ACHN (cell line): Measurements from ENCODE around the gene AKAP7.
A peak's percentile ranks its signal among the peaks of the same experiment; 100 is the strongest.
"Not testable (repeated sequence)": the region's sequence is repeated elsewhere in the genome, so short reads cannot be mapped to it uniquely, and the experiment has no call there.

Experiments
- DNase-seq: peaks from one replicate; pipeline ENCODE4 v3.0.0-alpha.2; 2015
- in situ Hi-C: cut with HindIII; loops from 2 replicates; pipeline ENCODE4 v1.10.0; 2017; ENCODE audit warnings: low sequenced_read_pairs, low pct_ligation_motif_present, low pct_unique_long_range_greater_than_20kb

The AKAP7 gene

DNA sequence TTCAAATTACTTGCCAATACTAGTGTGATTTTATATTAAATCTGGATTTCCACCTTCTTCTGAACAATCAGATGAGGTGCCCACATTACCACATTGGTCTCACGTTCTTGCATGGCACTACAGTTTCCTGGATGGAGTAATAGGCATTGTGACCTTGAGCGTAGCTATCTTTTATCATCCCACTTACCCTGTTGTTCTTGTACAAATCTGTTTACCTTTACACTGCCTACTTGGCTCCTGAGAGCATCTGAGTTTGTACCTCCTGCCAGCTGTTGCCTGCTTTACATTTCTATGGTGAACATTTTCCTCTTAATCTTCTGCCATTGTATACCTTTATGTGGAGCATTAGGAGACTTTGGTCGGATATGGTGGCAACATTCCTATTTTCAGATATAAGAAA lies 90.7 kb downstream of the AKAP7 start:
- DNase-seq = no peak
- in situ Hi-C loops = no loop called here

DNA sequence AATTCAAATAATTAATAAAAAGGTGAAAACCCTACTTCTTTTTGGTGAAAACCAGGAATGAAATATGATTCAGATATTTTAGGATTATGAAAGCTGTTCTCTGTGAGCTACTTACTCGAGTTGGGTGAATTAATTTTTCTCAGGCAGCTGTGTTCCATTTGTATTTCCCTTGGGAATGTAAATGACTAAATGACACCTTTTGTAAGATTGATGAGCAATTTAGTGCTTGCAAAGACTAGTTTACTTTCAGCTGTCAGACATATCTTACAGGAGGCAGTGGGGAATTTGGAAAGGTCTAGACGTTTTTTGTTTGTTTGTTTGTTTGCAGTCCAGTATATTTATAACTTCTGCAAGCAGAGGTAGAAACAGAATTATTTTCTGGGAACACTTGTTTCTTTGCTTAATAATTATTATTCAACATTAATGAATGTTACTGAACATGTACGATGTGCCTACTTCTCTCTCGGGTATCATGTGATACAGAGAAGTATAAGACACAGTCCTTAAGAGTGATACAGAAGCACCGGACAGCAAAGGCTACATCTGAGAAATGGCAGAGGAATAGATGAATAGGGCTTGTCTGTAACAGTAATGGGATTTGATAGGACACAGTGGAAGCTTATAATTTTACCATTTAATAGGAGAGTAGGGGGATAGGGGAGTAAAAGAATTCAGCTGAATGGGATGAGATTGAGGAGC lies 91.3 kb downstream of the AKAP7 start:
- in situ Hi-C loops = no loop called here
- DNase-seq = no peak

DNA sequence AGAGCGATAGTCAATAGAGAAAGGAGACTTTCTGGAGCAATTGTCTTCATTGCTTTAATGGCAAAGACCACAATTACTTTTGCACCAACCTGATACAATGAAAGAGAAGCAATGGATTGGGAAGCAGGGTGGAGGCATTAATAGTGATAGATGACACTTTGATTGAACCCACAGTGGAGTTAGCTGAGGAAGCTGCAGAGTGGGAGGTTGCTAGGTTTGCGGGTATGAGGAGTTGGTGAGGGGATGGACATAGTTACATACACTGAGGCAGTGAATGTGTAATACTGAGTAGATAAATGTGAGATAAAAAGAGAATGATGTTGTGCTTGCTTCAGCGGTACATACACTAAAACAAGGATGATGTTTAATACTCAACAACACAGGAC lies 91.9 kb downstream of the AKAP7 start:
- in situ Hi-C loops = no loop called here
- no peak for DNase-seq

DNA sequence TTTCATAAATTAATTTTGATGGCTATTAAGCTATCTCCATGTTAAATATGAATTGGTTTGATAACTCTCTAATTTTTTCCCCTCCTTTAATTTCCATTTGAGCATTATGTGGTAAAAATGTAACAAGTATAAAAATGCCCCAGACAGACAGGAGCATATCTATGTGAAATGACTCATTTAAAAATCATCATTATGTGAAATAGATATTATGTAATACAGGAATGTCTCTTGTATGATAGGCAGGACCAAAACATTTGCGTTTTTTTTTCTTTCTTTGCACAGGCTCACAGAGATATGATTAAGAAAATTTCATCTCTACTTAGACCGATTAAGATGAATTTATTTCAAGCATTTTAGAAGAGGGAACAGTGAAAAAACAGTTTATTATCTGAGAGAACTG lies 95.8 kb downstream of the AKAP7 start:
- no peak for DNase-seq
- in situ Hi-C loops = no loop called here

DNA sequence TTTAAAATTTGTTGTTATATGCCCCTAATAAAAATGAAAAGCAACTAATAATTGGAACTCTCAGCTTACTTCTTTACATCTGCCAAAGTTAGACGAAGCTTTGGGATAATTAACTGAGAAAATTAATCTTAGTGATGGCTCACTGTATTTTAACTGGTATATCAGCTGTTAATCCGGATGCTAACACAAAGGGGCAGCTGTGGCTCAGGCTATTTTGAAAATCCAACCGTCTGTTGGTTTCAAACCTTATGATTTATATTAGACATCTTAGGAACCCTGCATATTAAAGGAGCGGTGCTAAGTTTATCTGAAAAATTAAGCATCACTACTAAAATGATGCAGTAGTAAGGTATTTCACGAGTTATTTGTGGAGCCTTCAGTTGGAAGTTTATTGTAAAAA lies 96.6 kb downstream of the AKAP7 start:
- no peak for DNase-seq
- in situ Hi-C loops = no loop called here

DNA sequence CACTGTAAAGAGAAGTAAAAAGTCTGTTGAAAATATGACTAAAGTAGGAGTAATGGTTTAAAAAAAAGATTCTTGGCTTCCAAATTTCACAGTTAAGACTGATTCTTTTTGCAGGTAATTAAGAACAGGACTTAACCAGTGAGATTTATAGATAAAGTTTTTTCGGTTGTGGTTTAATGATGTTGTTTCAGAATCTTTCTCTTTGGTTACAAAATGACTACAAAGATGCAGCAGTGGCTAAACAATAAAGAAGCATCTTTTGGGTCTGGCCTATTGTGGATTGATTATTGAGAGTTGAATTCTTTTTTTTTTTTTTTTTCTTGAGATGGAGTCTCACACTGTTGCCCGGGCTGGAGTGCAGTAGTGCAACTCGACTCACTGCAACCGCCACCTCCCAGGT lies 109.7 kb downstream of the AKAP7 start:
- no peak for DNase-seq
- in situ Hi-C loops = no loop called here

DNA sequence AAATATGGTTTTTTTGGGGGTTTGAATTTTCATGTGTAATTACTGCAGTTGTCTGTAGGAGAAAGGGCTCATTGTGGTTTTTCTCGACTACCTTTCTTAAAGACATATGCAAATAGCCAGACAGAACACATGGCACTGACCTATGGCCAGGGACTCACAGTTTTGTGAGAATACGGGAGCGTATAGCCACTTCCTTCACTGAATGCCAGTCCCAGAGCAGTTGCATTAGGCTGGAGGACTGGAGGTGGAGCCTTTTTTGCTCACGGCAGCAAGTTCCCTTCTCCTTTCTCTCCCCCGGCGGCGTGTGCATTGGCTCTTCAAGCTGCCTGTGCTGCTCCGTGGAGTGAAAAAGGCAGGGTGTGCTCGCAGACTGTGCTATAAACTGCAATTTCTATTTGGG lies 114.9 kb downstream of the AKAP7 start:
- in situ Hi-C loops = no loop called here
- DNase-seq = peak; percentile 63

DNA sequence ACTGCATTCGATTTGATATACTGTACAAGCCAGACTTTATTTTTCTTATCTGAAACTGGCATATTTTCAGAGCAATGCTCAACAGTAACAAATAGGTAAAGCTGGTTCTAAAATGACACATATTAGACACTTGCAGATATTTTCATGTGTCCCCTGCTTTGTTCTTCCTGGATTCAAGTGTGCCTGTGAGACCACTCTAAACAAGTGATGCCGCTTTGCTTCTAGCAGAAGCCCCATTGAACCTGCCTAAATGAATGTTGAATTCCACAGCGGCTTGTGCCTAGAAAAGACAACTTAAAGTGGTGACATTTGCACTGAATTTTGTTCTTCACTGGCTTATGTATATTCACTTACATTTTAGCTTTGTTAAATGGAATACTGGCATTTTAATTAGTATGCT lies 115.7 kb downstream of the AKAP7 start:
- no peak for DNase-seq
- in situ Hi-C loops = no loop called here

DNA sequence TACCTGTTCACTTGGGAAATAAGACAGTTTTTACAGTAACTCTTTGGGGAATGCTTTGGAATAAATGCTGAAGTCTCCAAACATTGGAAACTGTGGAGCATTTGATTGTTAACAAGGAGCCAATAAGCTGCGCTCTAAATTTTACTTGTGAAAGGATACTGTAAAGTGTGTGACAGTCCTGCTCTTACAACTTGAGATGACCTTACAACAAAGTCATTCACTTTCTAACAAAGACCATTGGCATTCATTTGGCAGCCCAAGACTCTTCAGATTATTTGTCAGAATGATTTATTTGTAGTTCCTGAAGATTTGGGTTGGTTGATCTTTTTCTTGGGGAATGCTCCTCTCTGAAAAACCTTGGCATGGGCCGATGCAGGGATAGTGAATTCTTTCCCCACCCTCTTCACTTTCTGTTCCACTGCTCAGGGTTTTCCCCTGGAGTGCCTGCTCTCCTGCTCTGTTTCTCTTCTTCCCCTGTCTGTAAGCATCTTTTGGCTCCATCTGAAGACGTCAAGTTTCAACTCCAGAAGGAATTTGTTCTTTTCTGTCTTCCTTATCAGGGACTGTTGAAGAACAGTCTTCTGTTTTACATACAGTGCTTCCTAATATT lies 116.4 kb downstream of the AKAP7 start:
- no peak for DNase-seq
- in situ Hi-C loops = no loop called here

DNA sequence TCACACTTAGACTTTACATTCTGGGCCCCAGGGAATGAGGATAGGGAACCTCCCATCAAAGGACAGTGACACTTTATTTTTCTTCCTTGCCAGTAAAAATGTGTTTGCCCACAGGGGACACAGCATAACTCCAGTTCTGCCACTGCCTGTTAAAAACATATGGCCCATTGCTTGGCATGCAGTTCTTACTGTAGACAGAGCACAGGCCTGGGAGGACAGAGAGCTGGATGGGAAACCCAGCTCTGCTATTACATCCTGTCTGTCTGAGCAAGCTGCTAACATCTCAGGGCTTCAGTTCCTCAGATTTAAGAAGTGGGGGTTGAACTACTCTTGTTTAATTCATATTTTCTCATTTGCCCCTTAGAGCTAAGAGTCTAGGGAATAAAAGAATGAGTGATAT lies 120.2 kb downstream of the AKAP7 start:
- in situ Hi-C loops = no loop called here

DNA sequence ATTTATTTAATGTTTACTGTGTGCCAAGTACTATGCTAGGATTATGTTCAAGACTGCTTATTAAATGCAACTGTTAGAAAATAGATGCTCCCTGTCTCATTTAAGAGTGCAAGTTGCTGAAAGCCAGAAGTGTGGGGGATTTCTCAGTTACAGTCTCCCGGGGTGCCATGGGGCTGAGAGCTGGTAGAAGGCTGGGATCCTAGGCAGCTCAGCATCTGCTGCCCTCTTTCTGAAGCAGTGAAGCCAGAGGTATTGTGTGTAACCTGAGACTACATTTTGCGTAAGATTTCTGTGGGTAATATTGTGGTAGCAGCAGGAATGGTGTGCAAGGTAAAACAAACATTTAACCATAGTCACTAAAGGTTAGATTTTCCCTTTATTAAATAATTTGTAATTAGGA lies 120.6 kb downstream of the AKAP7 start:
- in situ Hi-C loops = no loop called here
- no peak for DNase-seq

More for the DNA sequence above, 120.2 kb downstream of the AKAP7 start:
- no peak for DNase-seq

DNA sequence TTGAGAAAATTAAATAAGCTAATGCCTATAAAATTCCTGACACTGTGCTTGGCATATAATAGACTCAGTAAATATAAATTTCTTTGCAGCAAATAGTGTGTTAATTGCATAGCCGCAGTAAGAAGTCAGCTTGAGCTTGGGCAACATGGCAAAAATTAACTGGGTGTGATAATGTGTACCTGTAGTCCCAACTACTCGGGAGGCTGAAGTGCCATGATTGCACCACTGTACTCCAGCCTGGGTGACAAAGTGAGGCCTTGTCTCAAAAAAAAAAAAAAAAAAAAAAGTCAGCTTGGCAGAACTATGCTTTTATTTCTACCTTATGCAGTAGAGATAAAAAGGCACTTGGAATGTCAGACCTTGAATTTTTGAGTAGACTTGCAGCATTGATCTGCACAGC lies 121.8 kb downstream of the AKAP7 start:
- in situ Hi-C loops = no loop called here
- DNase-seq = no peak

DNA sequence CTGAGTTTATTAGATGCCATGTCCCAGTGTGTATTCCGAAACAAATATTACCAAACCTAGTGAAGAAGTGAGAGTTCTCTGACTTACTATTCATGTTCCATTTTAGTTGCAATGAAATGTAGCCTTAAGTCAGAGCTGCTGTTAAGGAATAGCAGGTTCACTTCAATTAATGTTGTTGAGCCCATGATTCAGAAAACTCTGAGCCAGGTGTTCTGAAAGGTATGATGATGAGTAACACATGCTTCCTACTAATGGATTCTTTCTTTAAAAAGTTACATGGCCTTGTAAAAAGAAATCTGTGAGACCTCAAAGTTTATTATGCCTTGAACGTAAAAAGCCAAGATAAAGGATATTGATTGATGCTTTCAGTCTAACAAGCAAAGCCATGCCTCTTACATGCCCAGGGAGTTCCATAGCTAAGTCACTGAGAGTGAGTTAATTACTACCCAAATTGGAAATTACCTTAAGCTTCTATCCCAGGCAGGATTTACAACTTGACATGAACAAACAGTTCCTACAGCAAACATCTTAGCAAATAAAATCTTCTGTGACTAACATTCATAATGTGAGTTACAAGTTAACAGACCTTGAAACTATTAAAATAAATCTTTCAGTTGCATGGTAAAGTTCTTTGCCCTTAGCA lies 122.9 kb downstream of the AKAP7 start:
- in situ Hi-C loops = no loop called here
- peak; percentile 30 for DNase-seq

DNA sequence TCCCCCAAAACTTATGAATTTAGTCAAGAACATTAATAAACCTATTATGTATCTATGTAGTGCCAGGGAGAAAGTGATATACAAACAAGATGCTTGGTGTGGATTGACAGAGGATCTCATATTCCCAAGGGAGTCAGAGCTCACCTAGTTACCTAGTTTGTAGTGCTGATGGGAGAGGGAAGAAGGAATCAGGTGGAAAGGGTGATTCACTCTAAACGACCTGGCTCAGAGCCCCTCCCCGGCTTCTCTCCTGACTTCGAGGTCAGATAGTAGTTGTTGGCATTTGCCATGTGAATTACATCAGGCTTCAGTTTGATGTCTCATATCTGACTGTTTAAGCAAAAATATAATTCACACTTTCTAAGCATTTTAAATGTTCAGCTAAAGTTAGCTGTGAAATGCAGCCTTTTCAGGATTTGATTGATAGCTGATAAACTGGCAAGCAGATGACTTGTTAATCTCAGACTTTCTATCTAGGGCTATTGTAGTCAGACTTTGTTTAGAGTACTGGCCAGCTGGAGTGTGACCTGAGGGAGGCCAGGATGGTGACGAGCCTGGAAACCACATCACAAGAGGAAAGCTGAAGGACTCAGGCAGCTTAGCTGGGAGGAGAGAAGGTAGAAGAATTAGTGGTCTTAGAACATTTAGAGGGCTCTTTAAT lies 123.7 kb downstream of the AKAP7 start:
- in situ Hi-C loops = no loop called here
- DNase-seq = peak; percentile 72

DNA sequence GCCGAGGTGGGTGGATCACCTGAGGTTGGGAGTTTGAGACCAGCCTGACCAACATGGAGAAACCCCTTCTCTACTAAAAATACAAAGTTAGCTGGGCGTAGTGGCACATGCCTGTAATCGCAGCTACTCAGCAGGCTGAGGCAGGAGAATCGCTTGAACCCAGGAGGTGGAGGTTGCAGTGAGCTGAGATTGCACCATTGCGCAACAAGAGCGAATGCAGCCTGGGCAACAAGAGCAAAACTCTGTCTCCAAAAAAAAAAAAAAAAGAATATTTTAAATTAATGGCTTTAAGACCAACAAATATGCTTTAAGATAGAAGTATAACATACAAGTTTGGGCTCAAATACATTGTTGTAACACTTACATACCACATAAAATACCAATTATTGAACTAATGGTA lies 125.7 kb downstream of the AKAP7 start:
- DNase-seq, in situ Hi-C loops: not testable (repeated sequence)

DNA sequence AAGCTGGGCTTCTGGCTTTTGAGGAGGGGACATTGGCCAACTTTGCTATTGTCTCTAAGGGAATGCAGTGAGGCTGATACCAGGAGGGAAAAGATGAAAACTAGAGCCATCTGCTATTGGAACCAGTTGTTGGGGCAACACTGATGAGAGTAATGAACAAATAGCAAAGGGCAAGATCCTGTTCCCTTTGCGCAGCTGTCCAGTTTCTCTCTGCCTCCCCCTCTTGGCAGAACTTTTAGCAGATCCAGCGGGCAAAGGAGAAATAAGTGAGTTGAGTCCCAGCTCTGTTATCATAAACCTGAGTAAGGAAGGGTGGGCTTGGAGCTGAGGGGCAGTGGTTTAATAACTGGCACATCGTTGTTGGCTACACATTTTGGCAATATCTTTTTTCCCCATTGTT lies 126.8 kb downstream of the AKAP7 start:
- in situ Hi-C loops = no loop called here
- no peak for DNase-seq

DNA sequence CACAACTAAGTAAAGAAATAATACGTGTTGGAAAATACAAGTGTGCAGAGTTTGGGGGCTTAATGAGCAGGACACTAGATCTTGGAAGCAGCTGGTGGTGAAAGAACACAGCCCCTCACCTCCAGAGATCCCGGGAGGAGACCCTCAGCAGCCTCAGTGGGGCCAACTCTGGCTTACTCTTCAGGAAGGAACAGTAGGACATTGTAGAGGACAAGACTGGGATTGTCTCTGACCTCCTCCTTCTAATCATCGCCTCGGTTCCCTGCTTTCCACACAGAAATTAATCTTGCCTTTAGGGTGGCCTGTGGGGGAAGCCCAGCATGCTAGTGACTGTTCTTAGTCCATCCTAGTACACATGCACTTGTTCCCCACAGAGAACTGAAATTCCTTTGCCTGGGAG lies 130.7 kb downstream of the AKAP7 start:
- DNase-seq = no peak
- in situ Hi-C loops = no loop called here

DNA sequence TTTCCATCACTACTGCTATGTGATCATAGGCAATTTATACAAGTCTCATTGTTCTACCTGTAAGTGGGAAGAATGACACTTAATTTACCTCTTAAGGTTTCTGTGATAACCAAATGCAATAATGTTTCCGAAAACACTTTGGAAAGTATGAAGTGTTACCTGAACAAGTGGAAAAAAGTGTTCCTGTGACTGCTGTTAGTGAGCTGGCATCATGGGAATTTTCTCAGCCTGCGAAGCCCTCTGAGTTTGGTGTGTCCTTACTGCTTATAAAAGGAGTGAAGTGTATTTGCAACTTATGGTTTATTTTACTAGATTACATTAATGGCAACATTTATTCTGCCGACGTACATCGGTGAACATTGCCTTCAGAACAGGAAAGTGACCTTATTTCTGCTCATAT lies 133.0 kb downstream of the AKAP7 start:
- DNase-seq = no peak
- in situ Hi-C loops = no loop called here

DNA sequence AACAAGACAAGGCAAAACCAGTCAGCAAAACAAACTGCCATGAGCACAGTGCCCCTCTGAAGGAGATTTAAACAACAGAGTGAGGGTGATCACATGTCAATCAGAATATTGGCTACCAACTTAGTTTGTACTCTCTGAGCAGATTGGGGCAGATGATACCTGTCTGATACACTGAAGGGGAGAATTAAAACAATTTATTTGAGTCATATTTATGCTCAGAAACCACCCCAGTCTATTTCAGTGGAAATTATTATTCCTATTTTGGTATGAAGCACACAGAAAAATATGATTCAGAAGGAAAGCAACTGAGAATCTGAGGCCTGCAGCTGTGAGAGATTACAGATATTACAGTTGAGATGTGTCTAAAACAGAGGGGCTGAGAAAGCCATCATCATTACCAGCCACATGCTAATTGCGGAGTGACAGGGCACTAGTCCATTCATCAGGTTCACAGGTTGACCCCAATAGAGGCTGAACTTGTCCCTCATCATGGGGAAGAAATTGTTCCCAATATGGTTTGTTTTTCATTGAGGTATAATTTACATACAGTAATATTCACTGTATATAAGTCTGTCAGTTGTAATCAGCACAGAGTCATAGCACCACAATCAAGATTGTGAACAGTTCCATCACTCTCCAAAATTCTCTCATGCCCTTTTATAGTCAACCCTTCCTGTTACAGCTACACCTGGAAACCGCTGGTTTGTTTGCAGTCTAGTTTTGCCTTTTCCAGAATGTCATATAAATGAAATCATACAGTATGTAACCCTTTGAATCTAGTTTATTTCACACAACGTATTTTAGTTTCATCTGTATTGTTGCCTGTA lies 134.5 kb downstream of the AKAP7 start:
- in situ Hi-C loops = no loop called here

More for the DNA sequence above, 134.5 kb downstream of the AKAP7 start:
- no peak for DNase-seq
